22Rv1 (cell line): ENCODE data around the gene ANKRD55.

Source experiments
- H3K27ac ChIP-seq: fragments of 450-650 bp; 2 replicates; pipeline ENCODE4 v1.5.1; 2017
- ZFX ChIP-seq: fragments of 450-650 bp; IDR thresholded peaks from 2 replicates; pipeline ENCODE4 v1.6.1; 2017; ENCODE audit warnings: antibody characterized with exemption, borderline replicate concordance
- TF ChIP-seq, protein P1 (sequence below): fragments of 450-650 bp; IDR thresholded peaks from 2 replicates; pipeline ENCODE4 v1.5.1; 2017; ENCODE audit warnings: mild to moderate bottlenecking

The ANKRD55 gene

DNA sequence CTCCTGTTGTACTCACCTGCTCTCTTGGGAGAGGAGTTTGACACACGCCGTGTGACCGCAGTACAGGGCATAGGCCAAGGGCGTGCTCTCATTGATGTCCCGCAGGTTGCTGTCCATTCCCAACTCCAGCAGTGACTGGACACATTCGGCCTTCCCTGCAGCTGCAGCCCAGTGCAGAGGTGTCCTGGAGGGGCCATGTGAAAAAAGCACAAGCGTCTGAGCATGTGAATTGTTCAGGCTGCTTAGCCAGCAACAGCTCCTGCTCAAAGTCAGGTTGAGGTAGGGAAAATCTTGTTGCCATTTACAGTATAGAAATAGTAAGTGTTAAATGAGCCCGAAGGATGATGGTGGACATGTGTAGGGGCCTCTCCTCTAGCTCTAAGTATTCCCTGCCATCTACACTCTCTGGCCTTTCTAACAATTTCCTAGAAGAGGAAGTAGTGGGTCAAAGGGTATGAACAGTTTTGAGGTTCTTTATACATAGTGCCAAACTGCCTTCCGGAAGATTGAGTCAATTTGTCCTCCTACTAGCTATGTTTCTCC lies 116.5 kb downstream of the ANKRD55 start:
- no peak for TF ChIP-seq ZFX
- TF ChIP-seq, protein P1, sequence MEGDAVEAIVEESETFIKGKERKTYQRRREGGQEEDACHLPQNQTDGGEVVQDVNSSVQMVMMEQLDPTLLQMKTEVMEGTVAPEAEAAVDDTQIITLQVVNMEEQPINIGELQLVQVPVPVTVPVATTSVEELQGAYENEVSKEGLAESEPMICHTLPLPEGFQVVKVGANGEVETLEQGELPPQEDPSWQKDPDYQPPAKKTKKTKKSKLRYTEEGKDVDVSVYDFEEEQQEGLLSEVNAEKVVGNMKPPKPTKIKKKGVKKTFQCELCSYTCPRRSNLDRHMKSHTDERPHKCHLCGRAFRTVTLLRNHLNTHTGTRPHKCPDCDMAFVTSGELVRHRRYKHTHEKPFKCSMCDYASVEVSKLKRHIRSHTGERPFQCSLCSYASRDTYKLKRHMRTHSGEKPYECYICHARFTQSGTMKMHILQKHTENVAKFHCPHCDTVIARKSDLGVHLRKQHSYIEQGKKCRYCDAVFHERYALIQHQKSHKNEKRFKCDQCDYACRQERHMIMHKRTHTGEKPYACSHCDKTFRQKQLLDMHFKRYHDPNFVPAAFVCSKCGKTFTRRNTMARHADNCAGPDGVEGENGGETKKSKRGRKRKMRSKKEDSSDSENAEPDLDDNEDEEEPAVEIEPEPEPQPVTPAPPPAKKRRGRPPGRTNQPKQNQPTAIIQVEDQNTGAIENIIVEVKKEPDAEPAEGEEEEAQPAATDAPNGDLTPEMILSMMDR, result no peak
- no peak overlapping the region for H3K27ac ChIP-seq

DNA sequence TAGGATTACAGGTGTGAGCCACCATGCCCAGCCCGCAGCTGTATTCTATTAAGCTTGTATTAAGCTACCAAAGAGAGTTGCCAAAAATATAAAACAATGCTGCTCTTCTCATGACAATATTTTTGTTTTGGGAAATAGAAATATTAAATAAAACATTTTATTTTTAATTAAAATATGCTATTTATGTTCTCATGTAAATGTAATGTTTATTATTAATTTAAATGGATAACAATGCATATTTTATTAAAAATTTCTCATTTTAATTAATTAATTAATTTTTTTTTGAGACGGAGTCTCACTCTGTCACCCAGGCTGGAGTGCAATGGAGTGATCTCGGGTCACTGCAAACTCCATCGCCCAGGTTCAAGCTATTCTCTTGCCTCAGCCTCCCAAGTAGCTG lies 117.5 kb downstream of the ANKRD55 start:
- TF ChIP-seq, protein P1, result no peak
- TF ChIP-seq ZFX, result no peak
- H3K27ac ChIP-seq, result no peak overlapping the region

DNA sequence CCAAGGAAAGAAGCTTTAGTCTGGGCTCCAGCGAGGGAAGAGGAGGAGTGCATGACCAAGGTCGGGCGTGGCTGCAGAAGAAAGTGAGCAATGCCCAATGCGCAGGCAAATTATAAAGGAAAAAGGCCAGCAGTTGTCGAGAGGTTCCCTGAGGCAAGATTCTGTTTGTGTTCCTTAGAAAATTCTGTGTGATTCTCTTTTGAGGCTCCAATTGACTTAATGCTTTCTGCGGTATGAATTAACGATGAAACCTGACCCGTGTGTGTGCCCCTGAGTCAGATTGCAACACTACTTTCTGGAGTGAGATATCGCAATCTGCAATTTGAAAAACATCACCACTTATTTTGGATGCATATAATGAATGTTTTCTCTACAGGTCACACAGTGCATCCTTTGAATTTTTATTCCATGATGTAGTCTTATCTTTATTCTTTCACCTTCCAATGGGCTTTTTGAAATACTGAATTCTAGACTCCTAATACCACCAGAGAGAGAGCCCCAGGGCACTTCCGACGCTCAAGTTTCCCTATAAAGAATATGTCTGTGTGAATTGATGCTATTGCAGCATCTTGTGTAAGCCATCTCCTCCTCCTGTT lies 120.5 kb downstream of the ANKRD55 start:
- TF ChIP-seq ZFX, result no peak
- TF ChIP-seq, protein P1, result no peak
- no peak overlapping the region for H3K27ac ChIP-seq

DNA sequence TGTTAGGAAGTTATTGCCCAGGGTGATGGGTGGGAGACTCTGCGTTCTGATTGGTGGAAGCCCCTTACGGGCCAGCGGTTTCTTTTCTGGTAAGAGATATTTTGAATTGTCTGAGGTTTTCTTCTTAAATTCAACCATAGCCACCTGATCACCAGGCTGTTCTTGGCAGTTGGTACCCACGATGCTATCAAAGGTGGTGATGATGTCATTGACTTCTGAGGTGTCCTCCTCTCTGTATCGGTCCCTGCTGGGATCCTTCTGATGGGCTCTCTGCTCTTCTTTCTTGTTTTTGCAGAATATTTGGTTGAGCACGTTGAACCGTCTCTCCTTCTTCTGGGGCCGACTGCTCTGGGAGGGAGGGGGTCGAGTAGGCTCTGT lies 121.7 kb downstream of the ANKRD55 start:
- TF ChIP-seq, protein P1, result no peak
- TF ChIP-seq ZFX, result no peak
- no peak overlapping the region for H3K27ac ChIP-seq

DNA sequence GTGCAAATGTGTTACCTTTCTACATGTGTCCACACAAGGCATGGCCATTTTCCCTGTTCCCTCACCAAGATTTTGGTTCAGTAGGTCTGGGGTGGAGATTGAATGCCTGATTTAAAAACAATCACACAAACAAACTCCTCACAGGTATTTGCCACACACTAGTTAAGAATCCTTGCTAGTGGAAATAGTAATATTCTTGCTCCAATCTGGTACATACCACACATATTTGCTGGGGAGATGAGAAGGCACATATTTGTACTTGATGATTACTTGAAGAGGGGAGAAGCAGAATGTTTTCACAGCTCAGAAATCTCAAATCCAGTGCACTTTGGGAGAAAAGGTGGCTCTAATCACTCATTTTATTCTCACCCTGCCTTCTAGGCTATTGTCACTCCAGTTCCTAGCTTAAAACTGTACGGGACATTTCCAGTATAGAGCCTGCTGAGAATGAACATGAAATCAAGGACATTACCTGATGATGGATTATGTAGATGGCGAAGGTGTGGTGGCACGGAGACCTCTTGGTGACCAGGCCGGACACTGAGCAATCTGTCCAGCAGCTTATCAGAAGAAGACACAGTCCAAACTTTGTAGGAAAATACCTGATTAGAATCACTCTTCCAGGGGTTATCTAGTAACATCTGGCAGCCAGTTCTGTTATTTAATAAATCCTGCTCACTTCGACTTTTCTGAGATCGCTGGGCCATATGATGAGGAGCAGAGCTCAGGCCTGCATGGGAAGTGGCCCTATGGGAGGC lies 122.3 kb downstream of the ANKRD55 start:
- TF ChIP-seq, protein P1, result no peak
- H3K27ac ChIP-seq, result no peak overlapping the region

DNA sequence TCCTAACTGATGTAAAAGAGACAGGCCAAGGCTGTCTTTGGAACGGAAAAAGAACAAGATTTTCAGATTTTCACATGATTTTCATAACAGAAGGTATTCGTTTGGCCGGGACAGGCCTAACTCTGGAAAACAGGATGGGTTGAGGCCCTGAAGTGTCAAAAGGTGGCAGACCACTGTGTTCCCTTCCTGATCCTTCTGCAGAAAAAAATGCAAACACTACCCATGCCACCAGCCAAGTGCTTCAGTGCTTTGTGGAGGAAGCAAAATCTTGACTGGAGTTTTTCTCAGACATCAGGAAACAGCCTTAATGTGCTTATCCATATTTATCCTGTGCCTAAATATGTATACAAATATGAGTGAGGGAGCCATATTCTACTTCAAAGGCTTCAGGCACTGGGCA lies 124.9 kb downstream of the ANKRD55 start:
- no peak overlapping the region for H3K27ac ChIP-seq
- TF ChIP-seq, protein P1, result no peak
- no peak for TF ChIP-seq ZFX

DNA sequence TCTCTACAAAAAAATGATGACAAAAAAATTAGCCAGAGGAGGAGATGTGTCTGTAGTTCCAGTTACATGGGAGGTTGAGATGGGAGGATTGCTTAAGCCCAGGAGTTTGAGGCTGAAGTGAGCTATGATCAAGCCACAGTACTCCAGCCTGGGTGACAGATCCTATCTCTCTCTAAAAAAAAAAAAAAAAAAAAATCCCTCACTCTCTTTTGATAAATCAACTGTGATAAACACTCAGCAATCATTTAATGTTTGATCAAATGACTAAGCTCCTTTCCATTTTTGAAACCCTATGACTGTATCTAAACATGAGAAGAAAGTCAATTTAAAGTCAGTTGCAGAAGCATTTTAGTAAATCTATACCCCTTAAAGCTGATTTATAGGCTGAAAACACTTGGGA lies 126.3 kb downstream of the ANKRD55 start:
- H3K27ac ChIP-seq, result no peak overlapping the region
- TF ChIP-seq, protein P1, result no peak
- TF ChIP-seq ZFX, result no peak
